Gastroesophageal sphincter (tissue), 4 donors: Measurements from ENCODE around the gene WTAP. TPM values are rescaled to one million over a fixed set of nuclear protein-coding genes. Genes with fewer than 3 reads are reported as not detected.
A peak's percentile ranks its signal among the peaks of the same experiment; 100 is the strongest.

Source experiments
- ATAC-seq: fragments of 150-250 bp; one replicate; pipeline ENCODE4 v1.9.1; 2016; ENCODE audit warnings: mild to moderate bottlenecking, moderate library complexity
- H3K27ac ChIP-seq, 4 donors: fragments of 200-600 bp; sonication (generic) in 3 of 4; 1 replicate in 3 of 4; 2 replicates in 1 of 4; pipeline ENCODE4 v1.5.1; 2016 to 2019
- H3K27me3 ChIP-seq: fragments of 200-600 bp; sonication (generic); one replicate; pipeline ENCODE4 v1.5.1; 2019
- H3K36me3 ChIP-seq, 2 donors: fragments of 200-600 bp; sonication (generic); one replicate each; pipeline ENCODE4 v1.5.1; 2019; ENCODE audit warnings: control low read depth in 1 of 2
- H3K4me1 ChIP-seq, 3 donors: fragments of 200-600 bp; sonication (generic); 1 replicate in 2 of 3; 2 replicates in 1 of 3; pipeline ENCODE4 v1.5.1; 2016 to 2019; ENCODE audit warnings: control low read depth in 2 of 3
- H3K4me3 ChIP-seq, 2 donors: fragments of 200-600 bp; sonication (generic); one replicate each; pipeline ENCODE4 v1.5.1; 2019; ENCODE audit warnings: mild to moderate bottlenecking in 1 of 2, moderate library complexity in 1 of 2
- H3K9me3 ChIP-seq, 3 donors: fragments of 200-600 bp; sonication (generic); one replicate each; pipeline ENCODE4 v1.5.1; 2017 to 2019; ENCODE audit warnings: control low read depth in 2 of 3
- CTCF ChIP-seq, 4 experiments: fragments of 200-600 bp in 2 of 4; fragments of 450-650 bp in 2 of 4; sonication (generic) in 1 of 4; IDR thresholded peaks; one replicate each; pipeline ENCODE4 v1.5.1; 2017 to 2019; ENCODE audit warnings: antibody characterized with exemption in 4 of 4, mild to moderate bottlenecking in 2 of 4, moderate library complexity in 2 of 4
- EP300 ChIP-seq: sonication (generic); formaldehyde crosslinking; IDR thresholded peaks from one replicate; pipeline ENCODE4 v1.6.1; 2017; ENCODE audit warnings: antibody characterized with exemption, mild to moderate bottlenecking
- POLR2A ChIP-seq, 2 donors: fragments of 450-650 bp; IDR thresholded peaks; one replicate each; pipeline ENCODE4 v1.6.1; 2017; ENCODE audit warnings: antibody characterized with exemption in 2 of 2, mild to moderate bottlenecking in 2 of 2, moderate library complexity in 1 of 2
- POLR2AphosphoS5 ChIP-seq: sonication (generic); formaldehyde crosslinking; IDR thresholded peaks from one replicate; pipeline ENCODE4 v1.6.1; 2017; ENCODE audit warnings: antibody characterized with exemption
- WGBS, 2 donors: methylation state at CpG; one replicate each; pipeline ENCODE4 v1.1.5; 2018; ENCODE audit warnings: low coverage in 1 of 2; 5-methylcytosine and 5-hydroxymethylcytosine counted together
- total RNA-seq, 4 donors: library from RNA; depleted of rRNA; stranded (reverse); fragments of >200 nt; gene quantifications; one replicate each; pipeline ENCODE4 v1.1.0, GENCODE V29; 2016

Gene WTAP
- total RNA-seq, 4 donors from 2014 or later: 52.1 to 123 (median 79.9) TPM

GRCh38 chr6:159778131-159778530 lies 50.8 kb downstream of the WTAP start:
- Histone ChIP-seq H3K36me3 (peaks cover 14 to 87% of the 10 kb centered on the region in 2 donors), H3K4me3 (no peak overlapping the region), H3K4me1 (no peaks in the 10 kb centered on the region), H3K9me3 (no peaks in the 10 kb centered on the region), H3K27ac (no peak overlapping the region), H3K27me3 (no peaks in the 10 kb centered on the region)
- ATAC-seq: no peak
- 25 to 50% methylated on average over 1 of the region's 1 CpG for WGBS, 2 donors
- TF ChIP-seq POLR2AphosphoS5: no peak
- no peak for TF ChIP-seq EP300
- no peak for TF ChIP-seq POLR2A (IDR thresholded peaks at IDR 0.05)
- TF ChIP-seq CTCF (IDR thresholded peaks at IDR 0.05): no peak

GRCh38 chr6:159778542-159779103 lies 51.3 kb downstream of the WTAP start:
- ATAC-seq: no peak
- Histone ChIP-seq H3K27ac (no peak overlapping the region), H3K36me3 (peaks cover 14 to 92% of the 10 kb centered on the region in 2 donors), H3K4me3 (no peak overlapping the region), H3K9me3 (no peaks in the 10 kb centered on the region), H3K27me3 (no peaks in the 10 kb centered on the region), H3K4me1 (no peaks in the 10 kb centered on the region)
- TF ChIP-seq POLR2A (IDR thresholded peaks at IDR 0.05): no peak
- TF ChIP-seq CTCF (IDR thresholded peaks at IDR 0.05): no peak
- TF ChIP-seq POLR2AphosphoS5: no peak
- TF ChIP-seq EP300: no peak
- WGBS, 2 donors: 49 to 61% methylated on average over 3 of the region's 3 CpGs

- peaks cover 3 to 67% (median 31%) of the 10 kb centered on the region in 3 donors for H3K4me1 ChIP-seq
- no peaks in the 10 kb centered on the region for H3K27me3 ChIP-seq
- H3K27ac ChIP-seq: peak overlapping the region in 2 of 4 donors; percentile 97 to 99
- 20 to 24% methylated on average over 11 to 15 of the region's 15 CpGs for WGBS, 2 donors
- no peak for ATAC-seq
- TF ChIP-seq POLR2AphosphoS5 (no peak), CTCF (IDR thresholded peaks at IDR 0.05) (no peak), POLR2A (IDR thresholded peaks at IDR 0.05) (no peak), EP300 (no peak)
- H3K36me3 ChIP-seq: peaks cover 0 to 54% of the 10 kb centered on the region in 2 donors
- H3K9me3 ChIP-seq: no peaks in the 10 kb centered on the region
- H3K4me3 ChIP-seq: peak overlapping the region; percentile 78 to 100
Measured at GRCh38 chr6:159788276-159788675, 61.0 kb downstream of the WTAP start.

GRCh38 chr6:159788753-159789376 lies 61.6 kb downstream of the WTAP start:
- H3K27me3 ChIP-seq: no peaks in the 10 kb centered on the region
- peaks cover 3 to 72% (median 31%) of the 10 kb centered on the region in 3 donors for H3K4me1 ChIP-seq
- TF ChIP-seq POLR2AphosphoS5 (no peak), EP300 (no peak), CTCF (IDR thresholded peaks at IDR 0.05) (no peak), POLR2A (IDR thresholded peaks at IDR 0.05) (no peak)
- H3K36me3 ChIP-seq: peaks cover 0 to 54% of the 10 kb centered on the region in 2 donors
- ATAC-seq: no peak
- peak overlapping the region; percentile 78 to 100 for H3K4me3 ChIP-seq
- H3K9me3 ChIP-seq: no peaks in the 10 kb centered on the region
- 0% methylated on average over 1 to 12 of the region's 60 CpGs for WGBS, 2 donors
- peak overlapping the region; percentile 87 to 99 (median 98) for H3K27ac ChIP-seq
